GM23338 (cell line): ENCODE results near the gene ALDH9A1. TPM values are rescaled to one million over a fixed set of nuclear protein-coding genes. Genes with fewer than 3 reads are reported as not detected.

Experiments used
- ATAC-seq: fragments of 200-7000 bp; cut with Tn5 transposase; 3 replicates; pipeline ENCODE4 v1.9.1; 2020
- DNase-seq: peaks from one replicate; pipeline ENCODE4 v3.0.0-alpha.2; 2015; ENCODE audit warnings: low spot score
- H2AFZ ChIP-seq: fragments of 200-600 bp; sonication (generic); 2 replicates; pipeline ENCODE4 v1.8.0; 2016; ENCODE audit warnings: antibody characterized with exemption, mild to moderate bottlenecking, moderate library complexity
- H3F3A ChIP-seq: fragments of 200-600 bp; sonication (generic); replicated peaks from 2 replicates; pipeline ENCODE4 v1.8.0; 2017; ENCODE audit warnings: antibody characterized with exemption, mixed run types, low read depth
- H3K27ac ChIP-seq: fragments of 200-600 bp; sonication (generic); 2 replicates; pipeline ENCODE4 v1.6.1; 2016; ENCODE audit warnings: low read depth
- H3K27me3 ChIP-seq: fragments of 200-600 bp; sonication (generic); 2 replicates; pipeline ENCODE4 v1.8.0; 2016; ENCODE audit warnings: mild to moderate bottlenecking, mixed run types, moderate library complexity; ENCODE audit not compliant: insufficient read depth
- H3K36me3 ChIP-seq: fragments of 200-600 bp; sonication (generic); 2 replicates; pipeline ENCODE4 v1.8.0; 2016; ENCODE audit warnings: mild to moderate bottlenecking; ENCODE audit not compliant: insufficient read depth
- H3K4me1 ChIP-seq: fragments of 200-600 bp; sonication (generic); 2 replicates; pipeline ENCODE4 v1.8.0; 2016; ENCODE audit warnings: mild to moderate bottlenecking, moderate library complexity; ENCODE audit not compliant: insufficient read depth
- H3K4me2 ChIP-seq: fragments of 200-600 bp; sonication (generic); 2 replicates; pipeline ENCODE4 v1.7.1; 2017; ENCODE audit warnings: mixed run types
- H3K4me3 ChIP-seq: fragments of 200-600 bp; sonication (generic); 2 replicates; pipeline ENCODE4 v1.6.1; 2016; ENCODE audit warnings: mixed run types
- H3K79me2 ChIP-seq: fragments of 200-600 bp; sonication (generic); replicated peaks from 2 replicates; pipeline ENCODE4 v1.8.0; 2017; ENCODE audit warnings: mild to moderate bottlenecking; ENCODE audit not compliant: insufficient read depth
- H3K9me2 ChIP-seq: fragments of 200-600 bp; sonication (generic); 2 replicates; pipeline ENCODE4 v1.8.0; 2017; ENCODE audit not compliant: insufficient read depth
- H4K20me1 ChIP-seq: fragments of 200-600 bp; sonication (generic); replicated peaks from 2 replicates; pipeline ENCODE4 v1.8.0; 2017; ENCODE audit warnings: mild to moderate bottlenecking; ENCODE audit not compliant: insufficient read depth
- H3K27ac Mint-ChIP-seq: 2 replicates; pipeline ENCODE4 v1.8.0; 2020; ENCODE audit warnings: inconsistent platforms, mild to moderate bottlenecking, moderate library complexity, mixed read lengths
- H3K27me3 Mint-ChIP-seq: 3 replicates; pipeline ENCODE4 v1.8.0; 2022; ENCODE audit warnings: low read depth, mild to moderate bottlenecking, moderate library complexity, mixed read lengths, inconsistent platforms; ENCODE audit not compliant: insufficient read depth, poor library complexity
- H3K36me3 Mint-ChIP-seq: 3 replicates; pipeline ENCODE4 v1.8.0; 2021; ENCODE audit warnings: low read depth, mild to moderate bottlenecking, inconsistent platforms, moderate library complexity, mixed read lengths
- H3K4me1 Mint-ChIP-seq: 3 replicates; pipeline ENCODE4 v1.8.0; 2020; ENCODE audit warnings: mild to moderate bottlenecking, inconsistent platforms, mixed read lengths
- H3K4me3 Mint-ChIP-seq: 3 replicates; pipeline ENCODE4 v1.8.0; 2021; ENCODE audit warnings: moderate library complexity, mild to moderate bottlenecking, inconsistent platforms, mixed read lengths
- H3K9me3 Mint-ChIP-seq: 3 replicates; pipeline ENCODE4 v1.8.0; 2020; ENCODE audit warnings: moderate library complexity, mild to moderate bottlenecking, inconsistent platforms, mixed read lengths
- CREB1 ChIP-seq: fragments of 250-450 bp; sonication (Bioruptor Pico); IDR thresholded peaks from 2 replicates; pipeline ENCODE4 v1.5.0; 2020; ENCODE audit warnings: low read depth, mild to moderate bottlenecking, moderate library complexity
- EZH2 ChIP-seq: fragments of 200-600 bp; sonication (generic); IDR thresholded peaks from one replicate; pipeline ENCODE4 v1.8.0; 2017; ENCODE audit warnings: antibody characterized with exemption, mild to moderate bottlenecking, low read depth; ENCODE audit not compliant: unreplicated experiment
- EZH2phosphoT487 ChIP-seq: fragments of 200-600 bp; sonication (generic); IDR thresholded peaks from one replicate; pipeline ENCODE4 v1.8.1; 2018; ENCODE audit warnings: antibody characterized with exemption; ENCODE audit not compliant: unreplicated experiment
- JUNB ChIP-seq: IDR thresholded peaks from one replicate; pipeline ENCODE4 v1.6.1; 2016; ENCODE audit warnings: antibody characterized with exemption; ENCODE audit not compliant: unreplicated experiment
- NANOG ChIP-seq: IDR thresholded peaks from 2 replicates; pipeline ENCODE4 v1.6.1; 2016; ENCODE audit warnings: antibody characterized with exemption, borderline replicate concordance
- POLR2AphosphoS5 ChIP-seq: IDR thresholded peaks from 2 replicates; pipeline ENCODE4 v1.6.1; 2016; ENCODE audit warnings: antibody characterized with exemption, low read depth
- STAT1 ChIP-seq: IDR thresholded peaks from one replicate; pipeline ENCODE4 v1.6.1; 2016; ENCODE audit warnings: antibody characterized with exemption; ENCODE audit not compliant: unreplicated experiment
- ZNF114 ChIP-seq: fragments of 250-450 bp; sonication (Bioruptor Pico); IDR thresholded peaks from 2 replicates; pipeline ENCODE4 v1.5.0; 2020; ENCODE audit warnings: mild to moderate bottlenecking, moderate library complexity
- ZNF331 ChIP-seq: fragments of 250-450 bp; sonication (Bioruptor Pico); IDR thresholded peaks from 2 replicates; pipeline ENCODE4 v1.5.0; 2020; ENCODE audit warnings: low read depth, mild to moderate bottlenecking, moderate library complexity
- polyA plus RNA-seq: library from polyadenylated mRNA; unstranded; fragments of >200 nt; fragmentation: Nextera tagmentation; extraction: Ambion mirVana; gene quantifications from 2 replicates; pipeline ENCODE4 v1.2.1, GENCODE V29; 2016
- total RNA-seq: library from RNA; depleted of rRNA; stranded (reverse); fragments of >200 nt; shearing (Covaris generic); gene quantifications from 2 replicates; pipeline ENCODE4 v1.2.3, GENCODE V29; 2014
- TF ChIP-seq, protein P1 (sequence below): fragments of 250-450 bp; sonication (Bioruptor Pico); IDR thresholded peaks from 2 replicates; pipeline ENCODE4 v1.5.0; 2020; ENCODE audit warnings: mild to moderate bottlenecking, moderate library complexity
- TF ChIP-seq, protein P2 (sequence below): IDR thresholded peaks from 2 replicates; pipeline ENCODE4 v1.6.1; 2016; ENCODE audit warnings: antibody characterized with exemption
- TF ChIP-seq, protein P3 (sequence below), 2 experiments: fragments of 200-600 bp in 1 of 2; sonication (generic) in 1 of 2; conservative IDR thresholded peaks; 2 replicates each; pipeline versions ENCODE4 v1.5.1 to v1.6.1; 2016 to 2017; ENCODE audit warnings: antibody characterized with exemption in 2 of 2, low read depth in 2 of 2, mild to moderate bottlenecking in 2 of 2, moderate library complexity in 1 of 2
- TF ChIP-seq, protein P4 (sequence below): IDR thresholded peaks from one replicate; pipeline ENCODE4 v1.6.1; 2018; ENCODE audit warnings: antibody characterized with exemption; ENCODE audit not compliant: unreplicated experiment

Gene ALDH9A1
- total and polyA plus RNA-seq, 2 experiments from 2014 or later = 50.6 to 59.2 TPM

DNA sequence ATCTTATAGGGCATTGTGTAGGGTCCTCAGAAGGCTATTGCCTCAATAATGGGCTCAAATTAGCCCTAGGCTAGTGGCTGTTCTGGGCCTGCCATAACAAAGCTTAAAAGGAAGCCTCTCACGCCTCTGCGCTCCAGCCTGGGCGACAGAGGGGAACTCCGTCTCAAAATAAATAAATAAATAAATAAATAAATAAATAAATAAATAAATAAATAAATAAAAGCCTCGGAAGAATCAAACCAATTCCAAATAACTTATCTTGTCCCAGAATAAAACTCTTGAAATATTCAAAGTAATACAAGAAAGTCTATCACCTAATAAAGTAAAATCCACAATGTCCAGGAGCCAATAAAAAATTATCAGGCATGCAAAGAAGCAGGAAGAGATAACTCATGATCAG lies 14.4 kb upstream of the ALDH9A1 start:
- no peak for TF ChIP-seq ZNF331
- TF ChIP-seq NANOG = no peak
- no peak for TF ChIP-seq CREB1
- TF ChIP-seq, protein P1, sequence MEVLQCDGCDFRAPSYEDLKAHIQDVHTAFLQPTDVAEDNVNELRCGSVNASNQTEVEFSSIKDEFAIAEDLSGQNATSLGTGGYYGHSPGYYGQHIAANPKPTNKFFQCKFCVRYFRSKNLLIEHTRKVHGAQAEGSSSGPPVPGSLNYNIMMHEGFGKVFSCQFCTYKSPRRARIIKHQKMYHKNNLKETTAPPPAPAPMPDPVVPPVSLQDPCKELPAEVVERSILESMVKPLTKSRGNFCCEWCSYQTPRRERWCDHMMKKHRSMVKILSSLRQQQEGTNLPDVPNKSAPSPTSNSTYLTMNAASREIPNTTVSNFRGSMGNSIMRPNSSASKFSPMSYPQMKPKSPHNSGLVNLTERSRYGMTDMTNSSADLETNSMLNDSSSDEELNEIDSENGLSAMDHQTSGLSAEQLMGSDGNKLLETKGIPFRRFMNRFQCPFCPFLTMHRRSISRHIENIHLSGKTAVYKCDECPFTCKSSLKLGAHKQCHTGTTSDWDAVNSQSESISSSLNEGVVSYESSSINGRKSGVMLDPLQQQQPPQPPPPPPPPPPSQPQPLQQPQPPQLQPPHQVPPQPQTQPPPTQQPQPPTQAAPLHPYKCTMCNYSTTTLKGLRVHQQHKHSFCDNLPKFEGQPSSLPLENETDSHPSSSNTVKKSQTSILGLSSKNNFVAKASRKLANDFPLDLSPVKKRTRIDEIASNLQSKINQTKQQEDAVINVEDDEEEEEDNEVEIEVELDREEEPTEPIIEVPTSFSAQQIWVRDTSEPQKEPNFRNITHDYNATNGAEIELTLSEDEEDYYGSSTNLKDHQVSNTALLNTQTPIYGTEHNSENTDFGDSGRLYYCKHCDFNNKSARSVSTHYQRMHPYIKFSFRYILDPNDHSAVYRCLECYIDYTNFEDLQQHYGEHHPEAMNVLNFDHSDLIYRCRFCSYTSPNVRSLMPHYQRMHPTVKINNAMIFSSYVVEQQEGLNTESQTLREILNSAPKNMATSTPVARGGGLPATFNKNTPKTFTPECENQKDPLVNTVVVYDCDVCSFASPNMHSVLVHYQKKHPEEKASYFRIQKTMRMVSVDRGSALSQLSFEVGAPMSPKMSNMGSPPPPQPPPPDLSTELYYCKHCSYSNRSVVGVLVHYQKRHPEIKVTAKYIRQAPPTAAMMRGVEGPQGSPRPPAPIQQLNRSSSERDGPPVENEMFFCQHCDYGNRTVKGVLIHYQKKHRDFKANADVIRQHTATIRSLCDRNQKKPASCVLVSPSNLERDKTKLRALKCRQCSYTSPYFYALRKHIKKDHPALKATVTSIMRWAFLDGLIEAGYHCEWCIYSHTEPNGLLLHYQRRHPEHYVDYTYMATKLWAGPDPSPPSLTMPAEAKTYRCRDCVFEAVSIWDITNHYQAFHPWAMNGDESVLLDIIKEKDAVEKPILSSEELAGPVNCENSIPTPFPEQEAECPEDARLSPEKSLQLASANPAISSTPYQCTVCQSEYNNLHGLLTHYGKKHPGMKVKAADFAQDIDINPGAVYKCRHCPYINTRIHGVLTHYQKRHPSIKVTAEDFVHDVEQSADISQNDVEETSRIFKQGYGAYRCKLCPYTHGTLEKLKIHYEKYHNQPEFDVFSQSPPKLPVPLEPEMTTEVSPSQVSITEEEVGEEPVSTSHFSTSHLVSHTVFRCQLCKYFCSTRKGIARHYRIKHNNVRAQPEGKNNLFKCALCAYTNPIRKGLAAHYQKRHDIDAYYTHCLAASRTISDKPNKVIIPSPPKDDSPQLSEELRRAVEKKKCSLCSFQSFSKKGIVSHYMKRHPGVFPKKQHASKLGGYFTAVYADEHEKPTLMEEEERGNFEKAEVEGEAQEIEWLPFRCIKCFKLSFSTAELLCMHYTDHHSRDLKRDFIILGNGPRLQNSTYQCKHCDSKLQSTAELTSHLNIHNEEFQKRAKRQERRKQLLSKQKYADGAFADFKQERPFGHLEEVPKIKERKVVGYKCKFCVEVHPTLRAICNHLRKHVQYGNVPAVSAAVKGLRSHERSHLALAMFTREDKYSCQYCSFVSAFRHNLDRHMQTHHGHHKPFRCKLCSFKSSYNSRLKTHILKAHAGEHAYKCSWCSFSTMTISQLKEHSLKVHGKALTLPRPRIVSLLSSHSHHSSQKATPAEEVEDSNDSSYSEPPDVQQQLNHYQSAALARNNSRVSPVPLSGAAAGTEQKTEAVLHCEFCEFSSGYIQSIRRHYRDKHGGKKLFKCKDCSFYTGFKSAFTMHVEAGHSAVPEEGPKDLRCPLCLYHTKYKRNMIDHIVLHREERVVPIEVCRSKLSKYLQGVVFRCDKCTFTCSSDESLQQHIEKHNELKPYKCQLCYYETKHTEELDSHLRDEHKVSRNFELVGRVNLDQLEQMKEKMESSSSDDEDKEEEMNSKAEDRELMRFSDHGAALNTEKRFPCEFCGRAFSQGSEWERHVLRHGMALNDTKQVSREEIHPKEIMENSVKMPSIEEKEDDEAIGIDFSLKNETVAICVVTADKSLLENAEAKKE (CRISPR knock-in tag) = no peak
- TF ChIP-seq, protein P2, sequence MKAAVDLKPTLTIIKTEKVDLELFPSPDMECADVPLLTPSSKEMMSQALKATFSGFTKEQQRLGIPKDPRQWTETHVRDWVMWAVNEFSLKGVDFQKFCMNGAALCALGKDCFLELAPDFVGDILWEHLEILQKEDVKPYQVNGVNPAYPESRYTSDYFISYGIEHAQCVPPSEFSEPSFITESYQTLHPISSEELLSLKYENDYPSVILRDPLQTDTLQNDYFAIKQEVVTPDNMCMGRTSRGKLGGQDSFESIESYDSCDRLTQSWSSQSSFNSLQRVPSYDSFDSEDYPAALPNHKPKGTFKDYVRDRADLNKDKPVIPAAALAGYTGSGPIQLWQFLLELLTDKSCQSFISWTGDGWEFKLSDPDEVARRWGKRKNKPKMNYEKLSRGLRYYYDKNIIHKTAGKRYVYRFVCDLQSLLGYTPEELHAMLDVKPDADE = no peak
- no peak for TF ChIP-seq JUNB
- no peak for TF ChIP-seq EZH2phosphoT487
- TF ChIP-seq, protein P3, sequence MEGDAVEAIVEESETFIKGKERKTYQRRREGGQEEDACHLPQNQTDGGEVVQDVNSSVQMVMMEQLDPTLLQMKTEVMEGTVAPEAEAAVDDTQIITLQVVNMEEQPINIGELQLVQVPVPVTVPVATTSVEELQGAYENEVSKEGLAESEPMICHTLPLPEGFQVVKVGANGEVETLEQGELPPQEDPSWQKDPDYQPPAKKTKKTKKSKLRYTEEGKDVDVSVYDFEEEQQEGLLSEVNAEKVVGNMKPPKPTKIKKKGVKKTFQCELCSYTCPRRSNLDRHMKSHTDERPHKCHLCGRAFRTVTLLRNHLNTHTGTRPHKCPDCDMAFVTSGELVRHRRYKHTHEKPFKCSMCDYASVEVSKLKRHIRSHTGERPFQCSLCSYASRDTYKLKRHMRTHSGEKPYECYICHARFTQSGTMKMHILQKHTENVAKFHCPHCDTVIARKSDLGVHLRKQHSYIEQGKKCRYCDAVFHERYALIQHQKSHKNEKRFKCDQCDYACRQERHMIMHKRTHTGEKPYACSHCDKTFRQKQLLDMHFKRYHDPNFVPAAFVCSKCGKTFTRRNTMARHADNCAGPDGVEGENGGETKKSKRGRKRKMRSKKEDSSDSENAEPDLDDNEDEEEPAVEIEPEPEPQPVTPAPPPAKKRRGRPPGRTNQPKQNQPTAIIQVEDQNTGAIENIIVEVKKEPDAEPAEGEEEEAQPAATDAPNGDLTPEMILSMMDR (conservative IDR thresholded peaks at IDR 0.05; ENCODE audit: low read depth in 2 of 2) = no peak
- TF ChIP-seq EZH2 = no peak
- TF ChIP-seq STAT1 = no peak
- TF ChIP-seq ZNF114 (CRISPR knock-in tag) = no peak
- TF ChIP-seq, protein P4, sequence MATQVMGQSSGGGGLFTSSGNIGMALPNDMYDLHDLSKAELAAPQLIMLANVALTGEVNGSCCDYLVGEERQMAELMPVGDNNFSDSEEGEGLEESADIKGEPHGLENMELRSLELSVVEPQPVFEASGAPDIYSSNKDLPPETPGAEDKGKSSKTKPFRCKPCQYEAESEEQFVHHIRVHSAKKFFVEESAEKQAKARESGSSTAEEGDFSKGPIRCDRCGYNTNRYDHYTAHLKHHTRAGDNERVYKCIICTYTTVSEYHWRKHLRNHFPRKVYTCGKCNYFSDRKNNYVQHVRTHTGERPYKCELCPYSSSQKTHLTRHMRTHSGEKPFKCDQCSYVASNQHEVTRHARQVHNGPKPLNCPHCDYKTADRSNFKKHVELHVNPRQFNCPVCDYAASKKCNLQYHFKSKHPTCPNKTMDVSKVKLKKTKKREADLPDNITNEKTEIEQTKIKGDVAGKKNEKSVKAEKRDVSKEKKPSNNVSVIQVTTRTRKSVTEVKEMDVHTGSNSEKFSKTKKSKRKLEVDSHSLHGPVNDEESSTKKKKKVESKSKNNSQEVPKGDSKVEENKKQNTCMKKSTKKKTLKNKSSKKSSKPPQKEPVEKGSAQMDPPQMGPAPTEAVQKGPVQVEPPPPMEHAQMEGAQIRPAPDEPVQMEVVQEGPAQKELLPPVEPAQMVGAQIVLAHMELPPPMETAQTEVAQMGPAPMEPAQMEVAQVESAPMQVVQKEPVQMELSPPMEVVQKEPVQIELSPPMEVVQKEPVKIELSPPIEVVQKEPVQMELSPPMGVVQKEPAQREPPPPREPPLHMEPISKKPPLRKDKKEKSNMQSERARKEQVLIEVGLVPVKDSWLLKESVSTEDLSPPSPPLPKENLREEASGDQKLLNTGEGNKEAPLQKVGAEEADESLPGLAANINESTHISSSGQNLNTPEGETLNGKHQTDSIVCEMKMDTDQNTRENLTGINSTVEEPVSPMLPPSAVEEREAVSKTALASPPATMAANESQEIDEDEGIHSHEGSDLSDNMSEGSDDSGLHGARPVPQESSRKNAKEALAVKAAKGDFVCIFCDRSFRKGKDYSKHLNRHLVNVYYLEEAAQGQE = no peak
- TF ChIP-seq POLR2AphosphoS5 = no peak
- H4K20me1 ChIP-seq = no peaks in the 10 kb centered on the region
- H3K36me3 Mint-ChIP-seq = no peaks in the 10 kb centered on the region
- peaks cover 1% of the 10 kb centered on the region for H3K27me3 Mint-ChIP-seq
- no peaks in the 10 kb centered on the region for H3K79me2 ChIP-seq
- no peaks in the 10 kb centered on the region for H3K36me3 ChIP-seq
- DNase-seq (no peak), ATAC-seq (no peak)
- H3K27ac ChIP-seq = no peak overlapping the region
- H3K27ac Mint-ChIP-seq = no peak overlapping the region
- H3F3A ChIP-seq = no peaks in the 10 kb centered on the region
- no peaks in the 10 kb centered on the region for H3K4me1 ChIP-seq
- no peak overlapping the region for H3K4me3 Mint-ChIP-seq
- H3K9me3 Mint-ChIP-seq = no peaks in the 10 kb centered on the region; the same call in 1 of the 3 replicates
- no peaks in the 10 kb centered on the region for H3K27me3 ChIP-seq
- H3K4me1 Mint-ChIP-seq = peaks cover 2% of the 10 kb centered on the region; the same call in 1 of the 3 replicates
- H2AFZ ChIP-seq = no peak overlapping the region
- H3K4me2 ChIP-seq = no peak overlapping the region
- H3K4me3 ChIP-seq = no peak overlapping the region
- no peaks in the 10 kb centered on the region for H3K9me2 ChIP-seq
